Coronary artery (tissue), 2 donors: ENCODE results near the gene VWA8.
"Not testable (repeated sequence)": the region's sequence is repeated elsewhere in the genome, so short reads cannot be mapped to it uniquely, and the experiment has no call there.

Experiments
- DNase-seq: peaks from one replicate; pipeline ENCODE4 v3.0.0-alpha.2; 2017; ENCODE audit warnings: low spot score
- H3K27ac ChIP-seq, 2 donors: fragments of 200-600 bp; sonication (generic); one replicate each; pipeline ENCODE4 v1.5.1; 2016 to 2019
- H3K4me3 ChIP-seq: fragments of 200-600 bp; sonication (generic); 2 replicates; pipeline ENCODE4 v1.5.1; 2016; ENCODE audit warnings: mild to moderate bottlenecking, moderate library complexity
- CTCF ChIP-seq: fragments of 200-600 bp; sonication (generic); IDR thresholded peaks from one replicate; pipeline ENCODE4 v1.5.1; 2019; ENCODE audit warnings: antibody characterized with exemption

VWA8 gene

GRCh38 chr13:41624041-41624440 lies 336.9 kb downstream of the VWA8 start:
- H3K27ac ChIP-seq = no peak overlapping the region
- no peak for DNase-seq

DNA sequence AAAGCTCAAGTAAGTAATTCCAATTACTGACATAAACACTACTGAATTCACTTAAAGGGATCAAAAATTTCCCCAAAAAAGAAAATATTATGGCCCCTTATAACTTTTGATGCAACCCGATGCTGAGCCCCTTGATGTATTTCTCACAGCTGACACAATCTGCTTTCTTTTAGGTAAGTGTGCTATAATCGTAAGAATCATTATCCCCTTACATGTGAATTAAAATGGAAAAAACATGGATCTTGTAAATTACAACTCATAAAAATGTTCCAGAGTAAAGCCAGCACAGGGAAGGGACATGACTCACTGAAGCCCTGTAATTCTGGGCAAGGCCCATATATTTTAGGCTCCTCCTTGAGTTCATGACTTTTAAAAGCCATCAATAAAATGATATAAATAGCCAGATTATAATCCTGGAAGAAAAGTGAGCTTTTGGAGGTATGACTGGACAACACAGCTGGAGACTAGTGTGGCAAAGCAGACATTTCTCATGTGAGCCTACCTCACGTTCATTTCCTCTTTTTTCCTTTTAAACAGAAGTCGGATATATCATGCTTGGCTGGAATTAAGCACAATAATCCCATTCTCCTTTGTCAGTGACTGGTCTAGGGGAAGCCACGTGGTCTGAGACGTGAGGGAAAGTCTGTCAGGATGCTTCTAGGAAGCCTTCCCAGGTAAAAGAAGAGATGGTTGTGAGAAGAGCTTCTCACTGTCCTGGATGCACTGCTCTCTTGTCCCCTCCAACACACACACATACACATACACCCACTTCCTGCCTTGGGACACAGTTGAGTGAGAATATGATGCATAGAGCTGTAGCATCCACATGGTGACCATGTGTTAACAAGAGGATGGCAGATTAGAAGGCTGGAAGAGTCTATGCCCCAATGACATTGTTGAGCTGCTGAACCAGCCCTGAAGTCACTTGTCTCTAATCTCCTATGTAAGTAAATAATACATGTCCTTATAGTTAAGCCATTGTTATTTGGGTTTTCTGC lies 338.2 kb downstream of the VWA8 start:
- peak overlapping the region in 1 of 2 donors; percentile 79 for H3K27ac ChIP-seq

More at GRCh38 chr13:41624041-41624440, 336.9 kb downstream of the VWA8 start:
- TF ChIP-seq CTCF = no peak
- no peak overlapping the region for H3K4me3 ChIP-seq

DNA sequence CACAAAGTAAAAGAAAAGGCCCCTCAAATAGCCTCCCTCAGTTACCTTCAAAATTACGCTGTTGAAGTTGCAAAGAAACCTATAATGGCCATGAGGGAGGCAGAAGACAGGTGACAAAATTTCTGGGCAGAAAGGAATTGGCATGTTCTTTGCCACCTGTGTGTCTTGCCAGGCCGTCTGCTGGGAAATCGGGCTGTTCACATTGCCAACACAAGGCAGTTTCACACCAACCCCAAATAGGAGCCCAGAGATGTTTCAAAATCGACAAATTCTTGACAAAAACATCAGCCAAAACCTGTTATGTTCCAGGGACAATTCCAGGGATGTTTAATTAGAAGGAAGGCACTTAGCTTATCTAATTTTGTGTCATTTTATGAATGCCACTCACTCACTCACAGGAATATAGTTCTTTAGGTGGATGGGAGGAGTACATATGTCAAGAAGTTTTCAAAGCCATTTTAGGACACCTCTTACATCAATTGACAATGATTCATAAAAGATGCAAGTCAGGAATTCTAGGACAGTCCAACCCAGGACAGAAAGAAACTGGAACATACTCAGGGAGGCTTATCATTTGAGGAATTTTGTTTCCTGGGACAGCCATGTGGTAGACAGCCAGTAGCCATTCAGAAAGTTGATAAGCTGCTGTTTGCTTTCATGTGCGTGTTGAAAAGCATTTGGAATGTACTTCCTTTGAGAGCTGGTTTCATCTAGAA lies 339.0 kb downstream of the VWA8 start:
- DNase-seq = no peak
- TF ChIP-seq CTCF = no peak
- Histone ChIP-seq H3K27ac (peak overlapping the region in 1 of 2 donors; percentile 79), H3K4me3 (no peak overlapping the region)

More for the DNA sequence above, 338.2 kb downstream of the VWA8 start:
- no peak for DNase-seq
- no peak for TF ChIP-seq CTCF
- peak overlapping the region; percentile 21 for H3K4me3 ChIP-seq

DNA sequence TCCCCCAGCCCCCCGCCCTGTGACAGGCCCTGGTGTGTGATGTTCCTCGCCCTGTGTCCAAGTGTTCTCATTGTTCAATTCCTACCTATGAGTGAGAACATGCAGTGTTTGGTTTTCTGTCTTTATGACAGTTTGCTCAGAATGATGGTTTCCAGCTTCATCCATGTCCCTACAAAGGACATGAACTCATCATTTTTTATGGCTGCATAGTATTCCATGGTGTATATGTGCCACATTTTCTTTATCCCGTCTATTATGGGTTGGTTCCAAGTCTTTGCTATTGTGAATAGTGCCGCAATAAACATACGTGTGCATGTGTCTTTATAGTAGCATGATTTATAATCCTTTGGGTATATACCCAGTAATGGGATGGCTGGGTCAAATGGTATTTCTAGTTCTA lies 343.3 kb downstream of the VWA8 start:
- DNase-seq, H3K4me3 ChIP-seq: not testable (repeated sequence)

GRCh38 chr13:41616151-41616550 lies 344.8 kb downstream of the VWA8 start:
- no peak for TF ChIP-seq CTCF
- Histone ChIP-seq H3K4me3 (no peak overlapping the region), H3K27ac (no peak overlapping the region)
- DNase-seq = no peak

More for the DNA sequence above, 343.3 kb downstream of the VWA8 start:
- not testable (repeated sequence) for H3K27ac ChIP-seq

DNA sequence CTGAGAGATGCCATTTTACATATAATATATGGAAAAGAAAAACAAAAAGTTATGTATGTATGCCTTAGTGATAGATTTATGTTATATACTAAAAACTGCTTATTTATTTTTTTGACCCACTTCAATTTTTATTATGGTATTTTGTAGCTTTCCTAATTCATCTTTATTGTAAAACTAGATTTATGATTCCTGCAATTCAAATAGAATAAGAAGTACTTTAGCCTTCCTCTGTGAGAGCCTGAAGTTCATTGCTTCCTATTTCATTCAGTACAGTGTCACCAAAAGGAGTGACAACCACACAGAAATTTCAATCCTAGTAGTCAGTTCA lies 345.4 kb downstream of the VWA8 start:
- no peak for TF ChIP-seq CTCF
- no peak for DNase-seq
- no peak overlapping the region for H3K27ac ChIP-seq
- no peak overlapping the region for H3K4me3 ChIP-seq

DNA sequence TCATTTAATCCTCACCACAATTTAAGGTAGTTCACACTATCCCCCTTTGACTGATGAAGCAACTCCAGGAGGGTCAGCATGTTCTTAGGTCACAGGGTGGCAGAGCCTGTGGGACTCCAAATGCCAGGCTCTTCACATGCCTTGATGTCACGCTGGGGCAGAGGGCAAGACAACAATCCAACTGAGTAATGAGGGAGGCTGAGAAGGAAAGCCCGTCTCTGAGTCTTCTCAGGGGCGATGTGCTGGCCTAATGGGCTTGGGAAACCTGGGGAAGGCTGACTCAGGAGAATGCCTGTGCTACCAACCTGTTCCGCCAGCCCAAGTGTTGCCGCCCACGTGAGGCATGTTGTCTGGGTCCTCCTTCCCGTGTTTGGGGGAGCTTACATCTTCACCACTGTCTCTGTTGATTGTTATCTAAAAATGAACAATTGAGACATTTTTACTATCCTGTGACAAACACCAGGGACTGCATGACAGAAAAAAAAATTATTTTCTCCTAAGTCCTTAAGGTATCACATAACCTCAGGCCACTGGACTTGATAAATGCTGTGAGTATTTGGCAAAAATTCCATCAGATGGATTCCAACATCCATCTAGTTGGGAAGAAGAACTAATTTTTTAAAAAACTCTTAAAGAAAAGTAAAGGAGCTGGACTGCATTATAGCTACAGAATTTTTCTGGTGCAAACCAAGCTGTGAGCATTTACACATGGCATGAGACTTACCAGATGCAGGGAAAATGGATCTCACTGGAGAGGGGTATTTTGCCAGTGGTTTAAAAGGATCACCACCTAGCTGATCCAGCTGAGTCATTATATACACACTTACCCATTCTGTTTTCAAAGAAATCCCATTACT lies 346.0 kb downstream of the VWA8 start:
- no peak overlapping the region for H3K4me3 ChIP-seq
- no peak for TF ChIP-seq CTCF
- H3K27ac ChIP-seq = peak overlapping the region in 1 of 2 donors; percentile 27
- DNase-seq = no peak
